Fibroblast of lung (primary cell): ENCODE data around the gene RAB36. TPM values are rescaled to one million over a fixed set of nuclear protein-coding genes. Genes with fewer than 3 reads are reported as not detected.

Experiments used
- DNase-seq, 2 donors: peaks; one replicate each; pipeline versions ENCODE4 v3.0.0 to v3.0.0-alpha.2; 2010; ENCODE audit warnings: low read depth in 2 of 2
- H2AFZ ChIP-seq: 2 replicates; pipeline ENCODE4 v1.5.1; 2012; ENCODE audit warnings: low read length, control low read depth, inconsistent platforms
- H3K27ac ChIP-seq: 2 replicates; pipeline ENCODE4 v1.5.1; 2011; ENCODE audit warnings: low read length, control low read depth; ENCODE audit not compliant: insufficient read depth
- H3K27me3 ChIP-seq: 2 replicates; pipeline ENCODE4 v1.5.1; 2011; ENCODE audit warnings: mild to moderate bottlenecking, low read length; ENCODE audit not compliant: control insufficient read depth, insufficient read depth
- H3K36me3 ChIP-seq: 2 replicates; pipeline ENCODE4 v1.5.1; 2011; ENCODE audit warnings: low read length; ENCODE audit not compliant: control insufficient read depth, insufficient read depth
- H3K4me1 ChIP-seq: 2 replicates; pipeline ENCODE4 v1.5.1; 2011; ENCODE audit warnings: low read length; ENCODE audit not compliant: control insufficient read depth, insufficient read depth; ENCODE audit errors: extremely low read depth
- H3K4me2 ChIP-seq: 2 replicates; pipeline ENCODE4 v1.5.1; 2011; ENCODE audit warnings: low read length, control low read depth; ENCODE audit not compliant: insufficient read depth; ENCODE audit errors: extremely low read depth
- H3K4me3 ChIP-seq, 4 experiments: fragments of 200-600 bp in 1 of 4; sonication (generic) in 1 of 4; replicated peaks in 1 of 4; 2 replicates each; pipeline ENCODE4 v1.5.1; 2011 to 2016; ENCODE audit warnings: low read length in 4 of 4, low read depth in 3 of 4, mild to moderate bottlenecking in 3 of 4, control low read depth in 2 of 4, inconsistent platforms in 1 of 4, mixed read lengths in 1 of 4; ENCODE audit not compliant: insufficient read depth in 1 of 4; ENCODE audit errors: control extremely low read depth in 1 of 4
- H3K79me2 ChIP-seq: 2 replicates; pipeline ENCODE4 v1.5.1; 2012; ENCODE audit warnings: mild to moderate bottlenecking, low read length, inconsistent platforms; ENCODE audit not compliant: control insufficient read depth, insufficient read depth
- H3K9ac ChIP-seq: 2 replicates; pipeline ENCODE4 v1.5.1; 2011; ENCODE audit warnings: mild to moderate bottlenecking, low read length, control low read depth; ENCODE audit not compliant: insufficient read depth
- H3K9me3 ChIP-seq: 2 replicates; pipeline ENCODE4 v1.5.1; 2012; ENCODE audit warnings: low read depth, low read length; ENCODE audit not compliant: control insufficient read depth, insufficient read depth
- H4K20me1 ChIP-seq: 2 replicates; pipeline ENCODE4 v1.5.1; 2011; ENCODE audit warnings: low read length; ENCODE audit not compliant: control insufficient read depth, insufficient read depth; ENCODE audit errors: extremely low read depth
- EZH2 ChIP-seq: IDR thresholded peaks from 2 replicates; pipeline ENCODE4 v1.5.1; 2012; ENCODE audit warnings: low read length, control low read depth, mild to moderate bottlenecking; ENCODE audit errors: missing control alignments
- polyA plus RNA-seq, 2 donors: library from polyadenylated mRNA; depleted of rRNA in 1 of 2; stranded (reverse) in 1 of 2; unstranded in 1 of 2; fragments of >200 nt; gene quantifications; 2 replicates each; pipeline ENCODE4 v1.2.1, GENCODE V29; 2011 to 2012; ENCODE audit warnings: missing spikeins in 1 of 2
- total RNA-seq: library from RNA; depleted of rRNA; stranded (reverse); fragments of >200 nt; gene quantifications from 2 replicates; pipeline ENCODE4 v1.2.1, GENCODE V29; 2014
- TF ChIP-seq, protein P1 (sequence below), 2 donors: IDR thresholded peaks in 1 of 2; conservative IDR thresholded peaks in 1 of 2; 1 replicate in 1 of 2; 2 replicates in 1 of 2; pipeline ENCODE4 v1.5.1; 2011 to 2012; ENCODE audit warnings: low read length in 2 of 2, control low read depth in 1 of 2, inconsistent platforms in 1 of 2, low read depth in 1 of 2, mild to moderate bottlenecking in 1 of 2

Gene RAB36
- total and polyA plus RNA-seq, 2 donors (not counting 1 experiment from before 2014, with no cell fraction given): 2.5 to 3.7 TPM

DNA sequence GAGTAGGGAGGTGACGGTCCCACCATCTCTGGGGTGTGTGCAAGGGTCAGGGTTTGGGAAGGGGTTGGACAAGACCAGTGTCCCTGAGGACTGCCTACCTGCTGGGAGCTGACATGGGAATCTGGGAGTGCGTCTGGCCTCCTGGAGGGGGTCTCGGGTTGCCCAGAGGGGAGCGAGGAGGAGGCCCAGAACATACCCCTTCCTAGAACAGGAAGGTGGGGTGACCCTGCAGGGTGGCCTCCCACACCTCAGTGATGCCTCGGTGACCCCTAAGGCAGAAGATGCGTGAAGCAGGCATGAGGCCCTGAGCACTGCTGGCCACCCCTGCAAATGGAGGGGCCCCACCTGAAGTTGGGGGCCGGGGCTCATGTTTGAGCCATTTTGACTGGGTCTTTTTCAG lies 29.9 kb upstream of the RAB36 start:
- TF ChIP-seq, protein P1, sequence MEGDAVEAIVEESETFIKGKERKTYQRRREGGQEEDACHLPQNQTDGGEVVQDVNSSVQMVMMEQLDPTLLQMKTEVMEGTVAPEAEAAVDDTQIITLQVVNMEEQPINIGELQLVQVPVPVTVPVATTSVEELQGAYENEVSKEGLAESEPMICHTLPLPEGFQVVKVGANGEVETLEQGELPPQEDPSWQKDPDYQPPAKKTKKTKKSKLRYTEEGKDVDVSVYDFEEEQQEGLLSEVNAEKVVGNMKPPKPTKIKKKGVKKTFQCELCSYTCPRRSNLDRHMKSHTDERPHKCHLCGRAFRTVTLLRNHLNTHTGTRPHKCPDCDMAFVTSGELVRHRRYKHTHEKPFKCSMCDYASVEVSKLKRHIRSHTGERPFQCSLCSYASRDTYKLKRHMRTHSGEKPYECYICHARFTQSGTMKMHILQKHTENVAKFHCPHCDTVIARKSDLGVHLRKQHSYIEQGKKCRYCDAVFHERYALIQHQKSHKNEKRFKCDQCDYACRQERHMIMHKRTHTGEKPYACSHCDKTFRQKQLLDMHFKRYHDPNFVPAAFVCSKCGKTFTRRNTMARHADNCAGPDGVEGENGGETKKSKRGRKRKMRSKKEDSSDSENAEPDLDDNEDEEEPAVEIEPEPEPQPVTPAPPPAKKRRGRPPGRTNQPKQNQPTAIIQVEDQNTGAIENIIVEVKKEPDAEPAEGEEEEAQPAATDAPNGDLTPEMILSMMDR (conservative IDR thresholded peaks at IDR 0.05 in 1 of 2, IDR thresholded peaks at IDR 0.05 in 1 of 2; ENCODE audit: low read depth in 1 of 2, low read length in 2 of 2): no peak
- no peak for TF ChIP-seq EZH2
- H3K79me2 ChIP-seq: no peaks in the 10 kb centered on the region
- H3K36me3 ChIP-seq: no peaks in the 10 kb centered on the region
- H3K27me3 ChIP-seq: no peaks in the 10 kb centered on the region
- H3K27ac ChIP-seq: no peak overlapping the region
- DNase-seq: no peak
- H4K20me1 ChIP-seq: no peaks in the 10 kb centered on the region
- no peaks in the 10 kb centered on the region for H3K4me1 ChIP-seq
- H3K9me3 ChIP-seq: no peaks in the 10 kb centered on the region
- no peak overlapping the region for H2AFZ ChIP-seq
- H3K9ac ChIP-seq: no peak overlapping the region
- H3K4me3 ChIP-seq: no peak overlapping the region
- no peak overlapping the region for H3K4me2 ChIP-seq

DNA sequence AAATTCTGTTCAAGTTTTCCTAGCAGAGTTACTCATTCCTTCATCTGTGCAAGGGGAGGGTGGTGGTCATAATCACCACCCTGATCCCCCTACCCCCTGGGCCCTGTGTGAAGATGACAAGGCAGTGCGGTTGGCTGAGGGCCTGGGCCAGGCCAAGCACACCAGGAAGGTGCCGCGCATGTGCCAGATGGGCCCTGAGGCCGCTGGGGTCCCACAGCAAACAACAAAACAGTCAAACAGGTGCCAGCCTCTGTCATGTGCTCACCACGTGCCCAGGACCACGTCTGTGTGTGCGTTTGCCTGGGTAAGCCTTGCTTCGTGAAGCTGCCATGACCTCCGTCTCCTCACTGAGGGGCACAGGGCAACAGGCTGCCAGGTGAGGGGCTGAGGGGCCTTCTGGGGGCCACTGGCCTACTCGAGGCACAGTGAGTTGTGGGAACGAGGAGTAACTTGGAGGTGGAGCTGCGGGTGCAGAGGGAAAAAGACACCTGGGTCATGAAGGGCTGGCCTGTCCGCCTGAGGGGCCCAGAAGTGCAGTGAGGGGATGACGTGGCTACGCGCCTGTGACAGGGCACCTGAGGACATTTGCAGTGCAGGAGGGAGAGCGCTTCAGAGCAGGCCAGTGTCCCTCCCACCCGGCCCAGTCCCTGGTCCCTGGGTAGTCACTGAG lies 29.3 kb upstream of the RAB36 start:
- no peaks in the 10 kb centered on the region for H4K20me1 ChIP-seq
- H3K9ac ChIP-seq: no peak overlapping the region
- no peaks in the 10 kb centered on the region for H3K79me2 ChIP-seq
- no peaks in the 10 kb centered on the region for H3K36me3 ChIP-seq
- no peaks in the 10 kb centered on the region for H3K9me3 ChIP-seq
- no peaks in the 10 kb centered on the region for H3K27me3 ChIP-seq
- TF ChIP-seq EZH2: no peak
- TF ChIP-seq, protein P1 (conservative IDR thresholded peaks at IDR 0.05 in 1 of 2, IDR thresholded peaks at IDR 0.05 in 1 of 2; ENCODE audit: low read depth in 1 of 2, low read length in 2 of 2): no peak
- no peak overlapping the region for H2AFZ ChIP-seq
- no peak overlapping the region for H3K4me2 ChIP-seq
- DNase-seq: no peak
- H3K27ac ChIP-seq: no peak overlapping the region
- no peak overlapping the region for H3K4me3 ChIP-seq
- H3K4me1 ChIP-seq: no peaks in the 10 kb centered on the region

DNA sequence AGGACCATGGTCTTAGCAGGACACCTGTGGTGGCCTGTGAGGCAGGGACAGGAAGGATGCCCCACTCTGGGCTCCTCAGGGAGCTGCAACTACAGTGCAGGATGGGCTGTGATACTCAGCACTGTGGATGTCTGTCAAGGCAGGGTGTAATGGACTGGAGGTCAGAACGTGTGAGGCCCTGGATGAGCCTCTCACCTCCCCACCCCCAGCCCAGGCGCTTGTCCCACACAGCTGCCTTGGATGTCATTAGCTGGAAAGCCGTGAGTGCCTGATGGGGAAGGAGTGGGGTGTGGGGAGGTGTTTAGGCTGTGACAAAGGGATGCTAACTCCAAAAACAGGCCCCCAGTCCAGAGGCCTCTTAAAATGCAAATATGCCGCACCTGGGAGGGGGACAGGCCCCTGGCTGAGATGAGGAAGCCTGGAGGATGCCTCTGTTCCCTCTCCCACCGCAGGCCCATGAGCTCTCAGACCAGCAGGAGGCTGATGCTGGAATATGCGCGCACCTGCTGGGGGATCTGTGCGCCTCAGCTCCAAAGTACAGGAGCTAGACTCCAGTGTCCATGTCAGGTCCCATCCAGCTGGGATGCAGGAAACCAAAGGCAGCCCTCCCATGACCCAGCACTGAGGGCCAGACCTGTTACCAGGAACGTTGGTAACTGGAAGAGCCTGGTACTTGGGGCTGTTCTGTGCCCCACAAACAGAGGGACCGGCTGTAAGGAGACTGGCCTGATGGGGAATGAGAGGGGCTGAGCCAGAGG lies 28.6 kb upstream of the RAB36 start:
- H4K20me1 ChIP-seq: no peaks in the 10 kb centered on the region
- H3K79me2 ChIP-seq: no peaks in the 10 kb centered on the region
- H3K4me1 ChIP-seq: no peaks in the 10 kb centered on the region
- H3K27me3 ChIP-seq: no peaks in the 10 kb centered on the region
- H3K9ac ChIP-seq: no peak overlapping the region
- no peak overlapping the region for H3K4me2 ChIP-seq
- DNase-seq: no peak
- no peaks in the 10 kb centered on the region for H3K9me3 ChIP-seq
- H3K36me3 ChIP-seq: no peaks in the 10 kb centered on the region
- TF ChIP-seq, protein P1 (conservative IDR thresholded peaks at IDR 0.05 in 1 of 2, IDR thresholded peaks at IDR 0.05 in 1 of 2; ENCODE audit: low read depth in 1 of 2, low read length in 2 of 2): no peak
- TF ChIP-seq EZH2: no peak
- no peak overlapping the region for H3K4me3 ChIP-seq
- no peak overlapping the region for H3K27ac ChIP-seq
- no peak overlapping the region for H2AFZ ChIP-seq
